Neural progenitor cell (in vitro differentiated cells): ENCODE measurements around the gene TGFBR2. TPM values are rescaled to one million over a fixed set of nuclear protein-coding genes. Genes with fewer than 3 reads are reported as not detected.

Experiments used
- DNase-seq: peaks from one replicate; pipeline ENCODE4 v3.0.0-alpha.2; 2016; ENCODE audit warnings: low spot score
- H2AFZ ChIP-seq: fragments of 200-600 bp; sonication (generic); replicated peaks from 2 replicates; pipeline ENCODE4 v1.6.1; 2016; ENCODE audit warnings: antibody characterized with exemption
- H3F3A ChIP-seq: fragments of 200-600 bp; sonication (generic); 2 replicates; pipeline ENCODE4 v1.6.1; 2016; ENCODE audit warnings: antibody characterized with exemption, low read depth
- H3K27ac ChIP-seq: fragments of 200-600 bp; sonication (generic); 2 replicates; pipeline ENCODE4 v1.5.1; 2016; ENCODE audit warnings: mild to moderate bottlenecking
- H3K27me3 ChIP-seq: fragments of 200-600 bp; sonication (generic); 2 replicates; pipeline ENCODE4 v1.6.1; 2016; ENCODE audit warnings: mild to moderate bottlenecking, moderate library complexity
- H3K36me3 ChIP-seq: fragments of 200-600 bp; sonication (generic); 2 replicates; pipeline ENCODE4 v1.5.1; 2016
- H3K4me1 ChIP-seq: fragments of 200-600 bp; sonication (generic); 2 replicates; pipeline ENCODE4 v1.6.1; 2016; ENCODE audit warnings: mixed run types
- H3K4me2 ChIP-seq: fragments of 200-600 bp; sonication (generic); 2 replicates; pipeline ENCODE4 v1.6.1; 2016
- H3K4me3 ChIP-seq: fragments of 200-600 bp; sonication (generic); 2 replicates; pipeline ENCODE4 v1.5.1; 2016
- H3K79me2 ChIP-seq: fragments of 200-600 bp; sonication (generic); 2 replicates; pipeline ENCODE4 v1.6.1; 2016; ENCODE audit warnings: low read depth
- H3K9ac ChIP-seq: fragments of 200-600 bp; sonication (generic); 2 replicates; pipeline ENCODE4 v1.6.1; 2016
- H3K9me3 ChIP-seq: fragments of 200-600 bp; sonication (generic); 2 replicates; pipeline ENCODE4 v1.5.1; 2016; ENCODE audit warnings: low read depth
- H4K20me1 ChIP-seq: fragments of 200-600 bp; sonication (generic); 2 replicates; pipeline ENCODE4 v1.6.1; 2016; ENCODE audit warnings: low read depth
- H3K27ac Mint-ChIP-seq: 3 replicates; pipeline ENCODE4 v1.8.0; 2021; ENCODE audit warnings: mixed read lengths
- H3K27me3 Mint-ChIP-seq: 2 replicates; pipeline ENCODE4 v1.8.0; 2022; ENCODE audit warnings: low read depth, mild to moderate bottlenecking, inconsistent platforms, moderate library complexity, mixed read lengths; ENCODE audit not compliant: insufficient read depth
- H3K36me3 Mint-ChIP-seq: 3 replicates; pipeline ENCODE4 v1.8.0; 2021; ENCODE audit warnings: mixed read lengths
- H3K4me1 Mint-ChIP-seq: 3 replicates; pipeline ENCODE4 v1.8.0; 2021; ENCODE audit warnings: mixed read lengths
- H3K4me3 Mint-ChIP-seq: 3 replicates; pipeline ENCODE4 v1.8.0; 2021; ENCODE audit warnings: mild to moderate bottlenecking, moderate library complexity, mixed read lengths
- H3K9me3 Mint-ChIP-seq: 3 replicates; pipeline ENCODE4 v1.8.0; 2020; ENCODE audit warnings: mixed read lengths
- CTCF ChIP-seq: fragments of 200-600 bp; sonication (generic); IDR thresholded peaks from 2 replicates; pipeline ENCODE4 v1.5.1; 2017; ENCODE audit warnings: antibody characterized with exemption, mild to moderate bottlenecking
- EZH2 ChIP-seq: fragments of 200-600 bp; sonication (generic); IDR thresholded peaks from 2 replicates; pipeline ENCODE4 v1.6.1; 2017; ENCODE audit warnings: antibody characterized with exemption, mild to moderate bottlenecking, moderate library complexity
- EZH2phosphoT487 ChIP-seq: fragments of 200-600 bp; sonication (generic); IDR thresholded peaks from 2 replicates; pipeline ENCODE4 v1.6.1; 2017; ENCODE audit warnings: antibody characterized with exemption
- total RNA-seq: library from RNA; depleted of rRNA; stranded (reverse); fragments of >200 nt; gene quantifications from 2 replicates; pipeline ENCODE4 v1.2.3, GENCODE V29; 2015; ENCODE audit warnings: low replicate concordance

The TGFBR2 gene
- total RNA-seq, 1 donor from 2014 or later, result 7.3 TPM

DNA sequence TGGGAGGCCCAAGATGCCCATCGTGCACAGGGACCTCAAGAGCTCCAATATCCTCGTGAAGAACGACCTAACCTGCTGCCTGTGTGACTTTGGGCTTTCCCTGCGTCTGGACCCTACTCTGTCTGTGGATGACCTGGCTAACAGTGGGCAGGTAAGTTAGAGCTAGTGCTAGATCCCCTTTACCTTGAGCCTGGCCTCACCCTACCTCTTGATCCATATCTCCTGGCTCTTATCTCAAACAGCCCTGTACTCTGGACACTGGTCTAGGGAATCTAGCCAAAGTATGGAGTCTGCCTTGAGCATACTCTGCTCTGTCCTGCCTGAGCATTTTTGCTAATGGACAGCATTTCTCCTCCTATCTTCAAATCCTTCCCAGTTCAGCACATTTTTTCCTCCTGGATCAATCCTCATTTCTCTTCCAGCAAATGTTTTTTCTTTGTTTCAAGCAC is 65.9 kb downstream of the TGFBR2 start:
- H3K27me3 ChIP-seq, result no peaks in the 10 kb centered on the region
- H3K27ac ChIP-seq, result no peak overlapping the region
- Mint-ChIP-seq H3K4me3 (no peak overlapping the region), H3K36me3 (peaks cover 59% of the 10 kb centered on the region), H3K9me3 (no peaks in the 10 kb centered on the region), H3K27ac (no peak overlapping the region), H3K27me3 (no peaks in the 10 kb centered on the region), H3K4me1 (peaks cover 29% of the 10 kb centered on the region)
- TF ChIP-seq EZH2phosphoT487, result no peak
- no peak overlapping the region for H3K9ac ChIP-seq
- no peak for DNase-seq
- no peaks in the 10 kb centered on the region for H3K36me3 ChIP-seq
- no peaks in the 10 kb centered on the region for H3K79me2 ChIP-seq
- no peaks in the 10 kb centered on the region for H3K9me3 ChIP-seq
- H3F3A ChIP-seq, result peaks cover 4% of the 10 kb centered on the region
- H3K4me2 ChIP-seq, result no peak overlapping the region
- H3K4me1 ChIP-seq, result peaks cover 20% of the 10 kb centered on the region
- no peak overlapping the region for H3K4me3 ChIP-seq
- H4K20me1 ChIP-seq, result no peaks in the 10 kb centered on the region
- H2AFZ ChIP-seq, result no peak overlapping the region

DNA sequence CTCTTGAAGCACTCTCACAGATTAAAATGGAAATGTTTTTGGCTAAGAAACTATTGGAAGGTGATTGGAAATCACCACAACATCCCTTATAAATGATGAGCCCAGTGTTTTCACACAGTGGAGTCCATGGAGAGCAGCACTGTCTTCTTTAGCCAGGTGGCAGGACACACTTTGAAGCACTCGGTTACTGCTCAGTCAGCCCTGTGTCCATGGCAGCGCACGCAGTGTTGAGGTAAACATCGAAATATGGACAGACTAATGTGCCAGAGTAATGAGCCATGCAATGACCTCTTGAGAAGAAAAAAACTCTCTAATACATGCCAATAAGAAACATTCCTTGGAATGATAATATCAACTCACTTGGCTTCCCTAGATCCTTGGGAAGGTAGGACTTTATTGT is 66.6 kb downstream of the TGFBR2 start:
- TF ChIP-seq EZH2phosphoT487, result no peak
- no peak for TF ChIP-seq EZH2
- no peak for TF ChIP-seq CTCF
- no peak for DNase-seq
- Mint-ChIP-seq H3K27ac (no peak overlapping the region), H3K4me1 (peaks cover 24% of the 10 kb centered on the region), H3K27me3 (no peaks in the 10 kb centered on the region), H3K36me3 (peaks cover 65% of the 10 kb centered on the region), H3K4me3 (no peak overlapping the region), H3K9me3 (no peaks in the 10 kb centered on the region)
- H3F3A ChIP-seq, result peaks cover 5% of the 10 kb centered on the region
- H3K79me2 ChIP-seq, result no peaks in the 10 kb centered on the region
- H3K36me3 ChIP-seq, result no peaks in the 10 kb centered on the region
- H3K4me1 ChIP-seq, result peaks cover 17% of the 10 kb centered on the region
- H2AFZ ChIP-seq, result no peak overlapping the region
- no peaks in the 10 kb centered on the region for H3K27me3 ChIP-seq
- H3K27ac ChIP-seq, result no peak overlapping the region
- H3K9me3 ChIP-seq, result no peaks in the 10 kb centered on the region
- H3K4me3 ChIP-seq, result no peak overlapping the region
- no peak overlapping the region for H3K9ac ChIP-seq
- no peak overlapping the region for H3K4me2 ChIP-seq
- H4K20me1 ChIP-seq, result no peaks in the 10 kb centered on the region

- Histone ChIP-seq H3F3A (peaks cover 5% of the 10 kb centered on the region), H3K27me3 (no peaks in the 10 kb centered on the region), H4K20me1 (no peaks in the 10 kb centered on the region), H3K4me1 (peaks cover 12% of the 10 kb centered on the region), H3K27ac (no peak overlapping the region), H3K9me3 (no peaks in the 10 kb centered on the region), H3K4me3 (no peak overlapping the region), H3K36me3 (no peaks in the 10 kb centered on the region), H2AFZ (no peak overlapping the region), H3K9ac (no peak overlapping the region), H3K4me2 (no peak overlapping the region), H3K79me2 (no peaks in the 10 kb centered on the region)
- no peaks in the 10 kb centered on the region for H3K27me3 Mint-ChIP-seq
- H3K4me3 Mint-ChIP-seq, result no peak overlapping the region
- no peaks in the 10 kb centered on the region for H3K9me3 Mint-ChIP-seq
- H3K27ac Mint-ChIP-seq, result no peak overlapping the region
- TF ChIP-seq EZH2phosphoT487 (no peak), CTCF (no peak), EZH2 (no peak)
- peaks cover 61% of the 10 kb centered on the region for H3K36me3 Mint-ChIP-seq
- peaks cover 19% of the 10 kb centered on the region for H3K4me1 Mint-ChIP-seq
- no peak for DNase-seq
Observed at GRCh38 chr3:30673425-30674341, 67.3 kb downstream of the TGFBR2 start.

DNA sequence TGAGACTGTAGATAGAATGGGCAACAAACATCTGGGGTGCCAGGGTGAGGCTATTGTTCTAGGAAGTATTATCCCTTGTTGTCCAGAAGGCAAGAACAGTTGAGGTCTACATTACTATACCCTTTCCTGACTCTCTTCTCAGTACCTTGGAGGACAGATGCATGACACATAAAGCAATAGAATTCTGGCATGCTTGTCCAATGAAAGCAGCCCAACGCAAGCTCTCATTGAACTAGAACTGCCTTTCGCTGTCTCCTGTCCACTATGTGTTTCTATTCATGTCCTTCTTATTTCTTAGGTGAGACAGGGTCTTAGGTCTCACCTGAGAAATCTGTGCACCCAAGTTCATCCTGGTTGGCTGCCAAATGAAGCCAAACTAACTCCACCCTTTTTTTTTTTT is 68.6 kb downstream of the TGFBR2 start:
- H3K27ac Mint-ChIP-seq, result no peak overlapping the region
- Histone ChIP-seq H3K4me3 (no peak overlapping the region), H3K36me3 (no peaks in the 10 kb centered on the region), H3K4me2 (no peak overlapping the region), H3K27me3 (no peaks in the 10 kb centered on the region), H3K27ac (no peak overlapping the region), H3K4me1 (peaks cover 12% of the 10 kb centered on the region), H3K9me3 (no peaks in the 10 kb centered on the region), H4K20me1 (no peaks in the 10 kb centered on the region), H3K79me2 (no peaks in the 10 kb centered on the region), H3F3A (peaks cover 5% of the 10 kb centered on the region), H2AFZ (no peak overlapping the region), H3K9ac (no peak overlapping the region)
- no peak for DNase-seq
- no peaks in the 10 kb centered on the region for H3K9me3 Mint-ChIP-seq
- peaks cover 58% of the 10 kb centered on the region for H3K36me3 Mint-ChIP-seq
- no peaks in the 10 kb centered on the region for H3K27me3 Mint-ChIP-seq
- H3K4me1 Mint-ChIP-seq, result peaks cover 18% of the 10 kb centered on the region
- TF ChIP-seq EZH2, result no peak
- no peak for TF ChIP-seq CTCF
- no peak for TF ChIP-seq EZH2phosphoT487
- no peak overlapping the region for H3K4me3 Mint-ChIP-seq
